ENCODE measurements around the gene PLPP6. TPM values are rescaled to one million over a fixed set of nuclear protein-coding genes. Genes with fewer than 3 reads are reported as not detected.

The PLPP6 gene
- polyA plus RNA-seq, 1 experiment: 6.5 TPM

- Histone ChIP-seq H3K36me3 (ENCODE audit: control insufficient read depth, insufficient read depth, low read length) (no peaks in the 10 kb centered on the region), H3K4me3 (ENCODE audit: low read depth, low read length) (no peak overlapping the region), H3K27me3 (ENCODE audit: control insufficient read depth, insufficient read depth, low read length) (0 out of 2 replicates have a peak, but pooled peaks cover 1% of the 10 kb centered on the region)
- ChIA-PET POLR2A (no interaction called here), CTCF (no interaction called here)
- no peak for DNase-seq (ENCODE audit: low read depth)
- TF ChIP-seq CTCF (IDR thresholded peaks at IDR 0.05; ENCODE audit: insufficient read depth, low read depth, low read length): no peak
Measured at GRCh38 chr9:4618700-4619099, 43.4 kb upstream of the PLPP6 start.

- ChIA-PET POLR2A (no interaction called here), CTCF (interaction anchor here (1.1 to 1.4 kb wide), 3 partner anchors 8 to 236 kb away, joined by 3 read pairs; no protein-coding TSS in a partner anchor)
- 0 out of 2 replicates have a peak, but pooled peaks cover 1% of the 10 kb centered on the region for H3K27me3 ChIP-seq (ENCODE audit: control insufficient read depth, insufficient read depth, low read length)
- no peak for TF ChIP-seq CTCF (IDR thresholded peaks at IDR 0.05; ENCODE audit: insufficient read depth, low read depth, low read length)
- H3K4me3 ChIP-seq (ENCODE audit: low read depth, low read length): no peak overlapping the region
- no peaks in the 10 kb centered on the region for H3K36me3 ChIP-seq (ENCODE audit: control insufficient read depth, insufficient read depth, low read length)
- DNase-seq (ENCODE audit: low read depth): no peak
Measured at GRCh38 chr9:4620057-4620765, 41.9 kb upstream of the PLPP6 start.

GRCh38 chr9:4620881-4621555 is 41.1 kb upstream of the PLPP6 start:
- DNase-seq (ENCODE audit: low read depth): no peak
- Histone ChIP-seq H3K4me3 (ENCODE audit: low read depth, low read length) (no peak overlapping the region), H3K36me3 (ENCODE audit: control insufficient read depth, insufficient read depth, low read length) (no peaks in the 10 kb centered on the region), H3K27me3 (ENCODE audit: control insufficient read depth, insufficient read depth, low read length) (peaks cover 2% of the 10 kb centered on the region; the same call in 1 of the 2 replicates)
- no peak for TF ChIP-seq CTCF (IDR thresholded peaks at IDR 0.05; ENCODE audit: insufficient read depth, low read depth, low read length)
- ChIA-PET POLR2A (no interaction called here), CTCF (interaction anchor here (0.6 to 1.4 kb wide), 4 partner anchors 12 to 237 kb away, joined by 3 read pairs; no protein-coding TSS in a partner anchor)

- ChIA-PET POLR2A (no interaction called here), CTCF (interaction anchor here (1.1 to 2.6 kb wide), 3 partner anchors 18 to 239 kb away, joined by 3 to 8 read pairs (median 3); no protein-coding TSS in a partner anchor)
- no peak for DNase-seq (ENCODE audit: low read depth)
- Histone ChIP-seq H3K27me3 (ENCODE audit: control insufficient read depth, insufficient read depth, low read length) (peaks cover 2% of the 10 kb centered on the region; the same call in 1 of the 2 replicates), H3K36me3 (ENCODE audit: control insufficient read depth, insufficient read depth, low read length) (no peaks in the 10 kb centered on the region), H3K4me3 (ENCODE audit: low read depth, low read length) (no peak overlapping the region)
- no peak for TF ChIP-seq CTCF (IDR thresholded peaks at IDR 0.05; ENCODE audit: insufficient read depth, low read depth, low read length)
Measured at GRCh38 chr9:4622016-4622415, 40.1 kb upstream of the PLPP6 start.

GRCh38 chr9:4630836-4631235 is 31.3 kb upstream of the PLPP6 start:
- ChIA-PET CTCF (interaction anchor here (1.3 kb wide), 1 partner anchor 9 kb away, joined by 7 read pairs; no protein-coding TSS in a partner anchor), POLR2A (no interaction called here)
- TF ChIP-seq CTCF (IDR thresholded peaks at IDR 0.05; ENCODE audit: insufficient read depth, low read depth, low read length): no peak
- Histone ChIP-seq H3K4me3 (ENCODE audit: low read depth, low read length) (no peak overlapping the region), H3K27me3 (ENCODE audit: control insufficient read depth, insufficient read depth, low read length) (peaks cover 2% of the 10 kb centered on the region; the same call in 1 of the 2 replicates), H3K36me3 (ENCODE audit: control insufficient read depth, insufficient read depth, low read length) (no peaks in the 10 kb centered on the region)
- no peak for DNase-seq (ENCODE audit: low read depth)
